ACHN (cell line): Measurements from ENCODE around the gene TRIM31.

ENCODE experiments used
- DNase-seq: peaks from one replicate; pipeline ENCODE4 v3.0.0-alpha.2; 2015
- in situ Hi-C: cut with HindIII; loops from 2 replicates; pipeline ENCODE4 v1.10.0; 2017; ENCODE audit warnings: low sequenced_read_pairs, low pct_ligation_motif_present, low pct_unique_long_range_greater_than_20kb

Gene TRIM31

DNA sequence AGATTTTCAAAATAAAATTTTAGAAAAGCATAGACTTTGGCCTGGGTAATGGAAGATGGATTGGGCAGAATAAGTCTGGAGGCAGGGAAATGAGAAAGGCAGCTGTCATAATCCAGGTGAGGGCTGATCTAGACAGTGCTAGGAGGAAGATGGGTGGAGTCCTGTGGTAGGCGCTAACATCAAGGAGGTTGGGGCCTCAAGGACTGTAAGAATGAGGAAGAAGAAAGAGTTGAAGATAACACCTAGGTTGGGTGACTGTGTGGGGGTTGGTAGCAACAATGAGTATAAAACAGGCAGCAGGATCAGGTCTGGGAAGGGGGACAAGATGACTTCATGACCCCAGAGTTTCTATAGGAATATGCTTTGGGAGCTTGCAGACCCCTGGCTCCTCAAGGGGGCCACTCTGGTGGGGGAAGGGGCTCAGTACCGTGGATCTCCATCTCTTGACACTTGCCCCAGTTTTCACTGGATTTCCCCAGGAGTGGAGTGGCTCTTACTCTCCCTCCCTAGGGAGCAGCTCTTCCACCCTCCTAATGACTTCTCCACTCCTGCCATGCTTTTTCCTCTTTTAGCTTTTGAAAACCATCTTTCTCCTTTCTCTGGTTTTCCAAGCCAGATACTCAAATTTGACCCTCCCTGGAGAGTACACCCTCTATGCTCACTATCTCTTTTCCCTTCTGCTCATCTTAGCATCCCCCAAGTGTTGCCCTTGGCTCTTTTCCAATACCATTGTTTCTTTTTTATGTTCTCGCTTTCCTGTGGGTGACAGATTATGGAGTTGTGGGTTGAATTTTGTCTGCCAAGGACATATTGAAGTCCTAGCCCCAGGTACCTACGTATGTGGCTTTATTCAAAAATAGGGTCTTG, 14.8 kb downstream of the TRIM31 start:
- DNase-seq: no peak
- in situ Hi-C loops: no loop called here

- in situ Hi-C loops: no loop called here
- no peak for DNase-seq
Observed at GRCh38 chr6:30096829-30097228, 16.1 kb downstream of the TRIM31 start.

- in situ Hi-C loops: no loop called here
- no peak for DNase-seq
Observed at GRCh38 chr6:30093951-30094661, 18.8 kb downstream of the TRIM31 start.

DNA sequence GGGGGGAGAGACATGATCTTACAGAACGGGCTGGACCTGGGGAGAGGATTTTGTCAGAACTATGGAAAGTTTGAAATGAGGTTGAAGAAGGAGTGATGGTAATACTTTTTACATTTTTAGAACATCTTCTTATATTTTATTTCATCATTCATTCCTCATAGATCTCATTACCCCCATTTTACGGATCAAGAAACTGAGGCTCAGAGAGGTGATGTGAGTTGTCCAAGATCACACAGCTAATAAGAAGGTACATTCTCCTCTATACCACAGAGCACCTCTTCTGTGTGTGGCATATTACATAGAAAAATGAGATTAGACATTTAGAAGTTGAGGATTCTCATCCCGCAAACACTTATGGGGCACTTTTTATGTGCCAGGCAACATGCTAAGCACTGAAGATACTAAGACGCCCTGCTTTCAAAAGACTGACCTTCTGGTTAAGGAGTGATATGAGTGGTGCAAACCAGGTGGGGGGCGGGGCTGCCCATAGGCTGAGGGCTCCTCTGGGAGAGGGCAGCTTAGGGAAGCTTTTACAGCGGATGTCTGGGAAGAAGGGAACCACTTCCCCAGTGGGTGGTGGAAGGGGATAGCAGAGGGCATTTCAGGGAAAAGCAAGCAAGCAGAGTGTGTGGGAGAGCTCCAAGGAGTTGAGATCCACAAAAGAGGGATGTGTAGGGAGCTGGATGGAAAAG, 19.9 kb downstream of the TRIM31 start:
- in situ Hi-C loops: no loop called here
- no peak for DNase-seq

DNA sequence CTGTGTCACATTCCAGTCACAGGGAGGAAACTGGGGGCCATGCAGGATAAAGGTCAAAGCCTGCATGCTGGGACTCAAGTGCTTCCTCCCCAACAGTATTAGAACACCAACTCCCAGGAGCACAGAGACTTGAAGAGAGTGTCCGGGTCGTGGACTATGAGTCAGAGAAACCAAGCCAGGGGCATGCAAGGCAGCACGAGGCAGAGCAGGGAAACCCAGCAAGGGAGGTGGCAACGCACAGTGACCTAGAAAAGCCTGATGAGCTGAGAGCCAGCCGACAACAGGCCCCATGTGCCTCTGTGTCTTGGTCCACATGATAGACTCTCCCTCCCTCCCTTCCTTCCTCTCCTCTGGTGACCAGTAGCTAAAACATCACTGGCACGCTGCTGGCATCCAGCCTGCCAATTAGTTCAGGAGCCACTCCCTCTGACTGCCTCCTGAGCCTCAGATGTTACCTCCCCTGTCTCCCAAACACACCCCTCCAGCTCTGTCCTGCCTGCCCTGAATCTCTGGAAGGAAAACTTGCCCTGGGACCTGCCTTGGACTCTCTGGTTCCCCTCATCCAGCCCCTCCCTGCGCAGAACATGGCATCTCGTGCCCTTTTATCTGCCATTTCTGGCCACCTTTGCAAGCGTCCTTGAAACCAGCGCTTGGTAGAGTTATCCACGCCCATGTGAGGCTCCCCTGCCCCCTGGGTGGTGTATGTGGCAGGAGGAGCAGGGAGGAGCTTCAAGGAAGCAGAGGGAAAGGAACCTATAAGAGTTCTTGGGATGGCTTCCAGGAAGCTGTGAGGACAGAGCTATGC, 21.1 kb downstream of the TRIM31 start:
- in situ Hi-C loops: no loop called here
- DNase-seq: no peak

DNA sequence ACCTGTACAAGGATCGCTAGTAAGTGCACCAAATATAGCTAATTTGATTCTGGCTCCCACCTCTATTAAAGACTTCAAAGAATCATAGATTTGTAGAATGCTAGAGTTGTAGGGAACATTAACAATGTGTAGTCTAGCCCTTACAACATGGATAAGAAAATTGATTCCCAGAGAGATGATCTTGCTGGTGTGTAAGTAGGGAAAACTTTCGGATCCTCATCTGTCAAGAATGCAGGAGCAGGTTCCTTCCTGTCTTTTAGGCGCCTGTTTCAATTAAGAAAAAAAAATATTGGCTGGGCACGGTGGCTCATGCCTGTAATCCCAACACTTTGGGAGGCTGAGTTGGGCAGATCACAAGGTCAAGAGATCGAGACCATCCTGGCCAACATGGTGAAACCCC, 25.0 kb downstream of the TRIM31 start:
- DNase-seq: no peak

DNA sequence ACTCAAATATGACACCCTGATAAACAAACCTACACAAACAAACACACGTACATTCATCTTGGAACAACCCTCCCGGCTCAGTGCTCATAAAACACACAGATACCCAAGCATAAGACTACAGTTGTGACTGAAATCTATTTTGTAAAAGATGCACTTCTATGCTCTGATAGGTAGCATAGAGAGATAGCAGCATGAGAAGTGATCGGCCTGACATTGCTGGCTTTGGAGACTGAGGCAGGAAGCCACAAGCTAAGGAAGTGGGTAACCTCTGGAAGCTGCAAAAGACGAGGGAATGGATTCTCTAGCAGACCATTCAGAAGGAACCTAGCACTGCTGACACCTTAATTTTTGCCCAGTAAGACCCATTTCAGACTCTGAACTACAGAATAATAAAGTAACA, 35.7 kb downstream of the TRIM31 start:
- DNase-seq: no peak
- in situ Hi-C loops: no loop called here

More for the DNA sequence above, 25.0 kb downstream of the TRIM31 start:
- in situ Hi-C loops: no loop called here

DNA sequence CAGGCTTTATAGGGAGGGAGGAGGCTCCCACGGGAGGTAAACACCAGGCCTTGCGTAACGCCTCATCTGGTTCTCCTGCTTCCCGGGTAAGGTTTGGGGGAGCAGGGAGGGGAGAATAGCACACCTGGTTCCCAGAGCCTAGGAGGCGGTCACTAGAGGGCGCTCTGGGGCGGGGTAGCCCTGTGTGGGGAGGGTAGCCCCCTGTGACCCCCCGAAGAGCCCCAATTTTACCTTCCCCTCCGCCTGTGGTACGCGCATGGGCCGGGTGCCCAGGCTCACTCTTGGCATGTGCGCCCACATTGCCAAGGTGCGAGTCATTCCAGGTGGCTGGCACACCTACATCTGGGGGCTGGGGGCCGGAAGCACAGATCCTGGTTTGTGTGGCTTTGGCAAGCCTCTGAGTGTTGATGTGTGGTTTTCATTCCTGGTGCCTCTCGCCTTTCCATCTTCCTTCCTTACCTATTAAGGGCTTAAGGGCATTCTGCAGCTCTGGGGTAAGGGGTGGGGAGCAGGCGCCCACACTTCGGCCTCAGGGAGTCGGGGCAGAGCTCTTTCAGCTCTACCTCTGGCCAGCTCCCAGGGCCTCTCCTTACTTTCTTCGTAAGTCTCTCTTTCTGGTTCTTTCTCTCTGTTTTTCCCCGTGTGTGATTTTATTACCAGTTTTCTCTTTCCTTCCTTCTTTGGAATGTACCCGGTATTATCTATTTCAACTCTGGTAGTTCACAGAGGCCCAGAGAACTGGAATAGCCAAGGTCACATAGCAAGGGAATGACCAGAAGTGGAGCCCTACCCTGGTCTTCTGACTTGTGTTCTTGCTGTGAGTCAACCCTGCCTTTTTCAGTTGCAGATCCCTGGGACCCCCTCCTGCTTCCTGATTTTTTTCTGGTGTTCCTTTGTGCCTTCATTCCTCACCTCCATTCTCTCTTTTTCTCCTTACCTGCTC, 36.8 kb downstream of the TRIM31 start:
- no peak for DNase-seq
- in situ Hi-C loops: no loop called here

DNA sequence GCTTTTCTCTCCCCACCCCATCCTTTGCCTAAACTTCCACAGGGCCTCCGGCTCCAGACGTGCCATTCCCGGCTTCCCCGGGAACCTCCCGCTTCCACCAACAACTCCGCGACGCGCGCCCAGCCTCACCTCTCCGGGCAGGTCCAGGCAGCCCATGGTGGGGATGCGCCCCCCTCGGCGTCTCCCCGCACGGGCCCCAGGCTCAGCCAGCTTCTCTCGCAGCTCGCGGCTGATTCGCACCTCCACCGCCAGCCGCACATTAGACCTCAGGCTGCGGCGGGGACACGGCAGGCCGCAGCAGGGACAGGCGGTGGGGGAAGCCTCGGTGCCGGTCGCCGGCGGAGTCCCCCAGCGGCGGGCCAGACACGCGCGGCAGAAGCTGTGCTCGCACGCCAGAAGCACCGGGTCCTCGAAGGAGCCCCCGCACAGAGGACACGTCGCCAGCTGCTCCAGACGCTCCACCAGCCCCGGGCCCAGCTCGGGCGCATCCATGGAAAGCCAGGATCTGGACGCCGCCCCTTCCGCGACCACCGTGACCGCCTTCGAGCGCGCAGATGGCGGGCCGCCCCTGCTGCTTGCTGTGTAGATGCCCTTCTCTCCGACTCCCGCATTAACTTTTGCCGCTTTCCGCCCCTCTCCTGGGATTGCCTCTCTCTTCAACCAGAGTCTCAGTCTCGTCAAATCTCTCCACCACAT, 37.6 kb downstream of the TRIM31 start, which contains the start of gene RNF39:
Gene RNF39, minus strand, starts transcription at position 676 of the 696 bp plus-strand sequence. Its CDS starts 184 bp downstream, at position 492.
- in situ Hi-C loops: no loop called here
- no peak for DNase-seq

DNA sequence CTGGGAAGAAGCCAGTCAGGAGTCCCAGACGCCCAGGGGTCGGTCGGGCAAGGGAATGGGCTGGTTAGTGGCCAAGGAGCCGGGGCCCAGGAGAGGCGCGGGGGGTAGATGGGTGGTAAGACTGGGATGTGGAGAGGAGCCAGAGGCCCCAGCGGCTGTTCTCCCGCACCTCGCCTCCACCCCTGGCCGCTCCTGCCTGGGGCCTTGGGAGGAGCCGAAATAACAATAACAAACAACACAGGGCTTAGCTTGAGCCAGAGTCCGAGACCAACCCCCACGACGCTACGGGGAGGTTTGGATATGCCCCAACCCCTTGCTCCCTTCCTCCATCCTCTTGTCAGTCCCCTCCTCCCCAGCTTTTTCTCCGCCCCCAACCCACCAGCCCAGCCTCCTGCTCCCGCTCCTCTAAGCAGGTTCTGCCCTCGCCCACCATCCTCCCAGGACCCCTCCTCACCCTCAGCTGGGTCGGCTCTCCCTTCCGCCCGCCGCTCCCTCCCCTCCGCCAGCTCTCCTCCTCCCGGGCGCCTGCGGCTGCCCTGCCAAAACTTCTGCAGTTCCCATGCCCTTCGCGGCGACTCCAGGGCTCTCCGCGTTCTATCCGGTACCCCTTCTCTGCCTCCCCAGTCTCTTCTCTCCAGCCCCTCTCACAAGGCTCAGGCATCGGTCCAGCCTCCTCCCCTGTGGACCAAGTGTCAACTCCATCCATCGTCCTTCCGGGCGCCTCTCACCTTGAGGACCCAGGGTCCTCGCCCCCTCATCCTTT, 38.4 kb downstream of the TRIM31 start:
- no peak for DNase-seq
- in situ Hi-C loops: no loop called here

DNA sequence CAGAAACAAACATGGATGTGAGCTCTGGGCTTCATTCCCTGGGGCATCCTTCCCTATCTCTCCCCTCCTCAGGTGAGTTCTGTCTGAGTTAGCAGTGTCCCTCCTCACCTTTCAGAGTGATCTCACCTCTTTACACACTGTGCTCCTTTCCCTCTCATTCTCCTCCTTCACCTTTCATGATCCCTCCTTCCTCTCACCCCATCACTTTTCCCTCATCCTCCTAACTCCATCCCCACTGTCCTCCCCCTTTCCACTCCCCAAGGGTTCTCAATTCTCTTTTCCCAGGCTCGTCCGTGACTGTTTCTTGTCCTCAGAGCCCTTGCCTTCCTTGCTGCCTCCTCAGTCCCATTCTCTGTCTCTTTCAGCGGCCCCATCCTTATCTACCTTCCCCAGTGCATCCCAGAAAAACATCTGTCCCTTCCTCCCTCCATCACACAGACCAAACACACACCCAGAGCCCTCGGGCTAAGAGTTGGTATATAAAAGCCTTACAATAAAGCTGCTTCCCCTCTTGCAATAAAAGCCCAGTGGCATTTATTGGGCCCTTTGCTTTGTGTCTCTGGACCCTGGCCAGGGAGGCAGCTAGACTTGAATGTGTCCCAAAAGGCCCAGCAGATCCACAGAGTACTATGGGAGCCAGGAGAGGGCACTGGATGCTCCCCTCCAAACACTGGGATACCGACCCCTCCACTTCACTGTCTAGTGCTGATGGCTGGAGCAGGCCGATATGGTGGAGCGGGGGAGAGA, 39.2 kb downstream of the TRIM31 start:
- no peak for DNase-seq
- in situ Hi-C loops: no loop called here

DNA sequence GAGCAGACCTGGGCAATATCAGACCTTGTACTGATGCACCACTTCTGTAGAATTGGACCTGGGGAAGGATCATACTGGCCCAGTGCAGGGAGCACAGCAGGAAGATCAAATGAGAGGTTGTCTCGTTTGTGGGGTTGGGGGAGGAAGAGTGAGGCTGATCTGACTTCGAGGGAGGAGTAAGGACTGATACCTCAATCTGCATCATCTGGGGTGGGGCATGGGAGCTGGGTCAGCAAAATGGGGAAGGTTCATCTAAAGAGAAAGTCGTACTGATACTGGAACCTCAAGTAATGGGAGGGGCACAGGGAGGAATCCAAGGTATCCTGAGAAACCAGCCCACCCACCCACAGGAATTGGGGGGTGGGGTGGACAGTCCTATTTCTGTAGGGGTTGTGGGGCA, 41.0 kb downstream of the TRIM31 start:
- no peak for DNase-seq
- in situ Hi-C loops: no loop called here

- in situ Hi-C loops: no loop called here
- DNase-seq: no peak
Observed at GRCh38 chr6:30071081-30071818, 41.6 kb downstream of the TRIM31 start.

GRCh38 chr6:30067460-30068139, 45.3 kb downstream of the TRIM31 start:
- DNase-seq: no peak
- in situ Hi-C loops: no loop called here
